SK-N-SH (cell line): ENCODE results near the gene ZNRD2. TPM values are rescaled to one million over a fixed set of nuclear protein-coding genes. Genes with fewer than 3 reads are reported as not detected.

Experiments used
- CTCF ChIA-PET: fragments of 300-600, 350-600 bp; formaldehyde crosslinking; extraction: SDS; loops from one replicate; lab custom pipeline; 2021; lab: Yijun Ruan, JAX
- POLR2A ChIA-PET: fragments of 350-600 bp; sonication (Branson Sonifier 250); formaldehyde crosslinking; extraction: SDS; loops from one replicate; lab custom pipeline; 2020; ENCODE audit warnings: antibody characterized with exemption, inconsistent platforms; lab: Yijun Ruan, JAX
- DNase-seq: peaks from one replicate; pipeline ENCODE4 v3.0.0; 2012
- H2AFZ ChIP-seq: fragments of 200-600 bp; sonication (generic); 2 replicates; pipeline ENCODE4 v1.8.1; 2016; ENCODE audit warnings: antibody characterized with exemption, mild to moderate bottlenecking, low read depth
- H3F3A ChIP-seq: fragments of 200-600 bp; sonication (generic); replicated peaks from 2 replicates; pipeline ENCODE3; 2016; ENCODE audit warnings: antibody characterized with exemption, mild to moderate bottlenecking; ENCODE audit not compliant: insufficient read depth
- H3K27ac ChIP-seq, 2 experiments: fragments of 200-500 bp in 1 of 2; fragments of 200-600 bp in 1 of 2; sonication (Bioruptor generic) in 1 of 2; sonication (generic), shearing (Covaris generic) in 1 of 2; 2 replicates each; pipeline versions ENCODE4 v1.5.1 to v1.6.1; 2014 to 2016; ENCODE audit warnings: low read depth in 2 of 2, inconsistent platforms in 1 of 2, low read length in 1 of 2, mild to moderate bottlenecking in 1 of 2, mixed read lengths in 1 of 2
- H3K27me3 ChIP-seq: fragments of 200-600 bp; sonication (generic), shearing (Covaris generic); 2 replicates; pipeline ENCODE4 v1.6.1; 2016; ENCODE audit warnings: mixed run types; ENCODE audit not compliant: insufficient read depth
- H3K36me3 ChIP-seq, 2 experiments: fragments of 200-500 bp in 1 of 2; fragments of 200-600 bp in 1 of 2; sonication (Bioruptor generic) in 1 of 2; sonication (generic) in 1 of 2; replicated peaks in 1 of 2; 2 replicates each; pipeline versions ENCODE3 to v1.5.1; 2014 to 2016; ENCODE audit warnings: low read length in 1 of 2, mild to moderate bottlenecking in 1 of 2; ENCODE audit not compliant: insufficient read depth in 2 of 2, control insufficient read depth in 1 of 2
- H3K4me1 ChIP-seq, 2 experiments: fragments of 200-500 bp in 1 of 2; fragments of 200-600 bp in 1 of 2; sonication (Bioruptor generic) in 1 of 2; sonication (generic), shearing (Covaris generic) in 1 of 2; 2 replicates each; pipeline versions ENCODE4 v1.5.1 to v1.6.1; 2014 to 2016; ENCODE audit warnings: low read depth in 1 of 2, low read length in 1 of 2, mixed run types in 1 of 2; ENCODE audit not compliant: insufficient read depth in 2 of 2, control insufficient read depth in 1 of 2
- H3K4me2 ChIP-seq: fragments of 200-600 bp; sonication (generic), shearing (Covaris generic); 2 replicates; pipeline ENCODE4 v1.6.1; 2017; ENCODE audit warnings: mixed run types
- H3K4me3 ChIP-seq, 2 experiments: fragments of 200-500 bp in 1 of 2; fragments of 200-600 bp in 1 of 2; sonication (Bioruptor generic) in 1 of 2; sonication (generic), shearing (Covaris generic) in 1 of 2; 2 replicates each; pipeline versions ENCODE4 v1.5.1 to v1.8.1; 2014 to 2016; ENCODE audit warnings: low read depth in 2 of 2, inconsistent platforms in 1 of 2, low read length in 1 of 2, mild to moderate bottlenecking in 1 of 2, mixed read lengths in 1 of 2, moderate library complexity in 1 of 2
- H3K79me2 ChIP-seq: fragments of 200-600 bp; sonication (generic); 2 replicates; pipeline ENCODE4 v1.8.1; 2017; ENCODE audit warnings: mild to moderate bottlenecking; ENCODE audit not compliant: insufficient read depth
- H3K9ac ChIP-seq: fragments of 200-600 bp; sonication (generic); 2 replicates; pipeline ENCODE4 v1.6.1; 2017; ENCODE audit warnings: mixed run types
- H3K9me2 ChIP-seq: fragments of 200-600 bp; sonication (generic); 2 replicates; pipeline ENCODE4 v1.6.1; 2017; ENCODE audit warnings: mixed run types
- H3K9me3 ChIP-seq: fragments of 200-600 bp; sonication (generic); 2 replicates; pipeline ENCODE4 v1.6.1; 2017; ENCODE audit warnings: mixed run types, mild to moderate bottlenecking, moderate library complexity
- H4K20me1 ChIP-seq: fragments of 200-600 bp; sonication (generic); 2 replicates; pipeline ENCODE4 v1.6.1; 2017; ENCODE audit warnings: mild to moderate bottlenecking, mixed run types; ENCODE audit not compliant: insufficient read depth
- CTCF ChIP-seq: fragments of 200-600 bp; sonication (generic); IDR thresholded peaks from 2 replicates; pipeline ENCODE4 v1.6.1; 2017; ENCODE audit warnings: antibody characterized with exemption, mild to moderate bottlenecking, moderate library complexity
- EP300 ChIP-seq, 2 experiments: IDR thresholded peaks; 2 replicates each; pipeline versions ENCODE4 v1.4.0 to v1.6.1; 2012; ENCODE audit warnings: borderline replicate concordance in 1 of 2, low read depth in 1 of 2, low read length in 1 of 2
- GABPA ChIP-seq: IDR thresholded peaks from 2 replicates; pipeline ENCODE4 v1.4.0; 2012; ENCODE audit warnings: low read depth, mild to moderate bottlenecking
- MEF2A ChIP-seq: IDR thresholded peaks from 2 replicates; pipeline ENCODE4 v1.4.0; 2012; ENCODE audit warnings: low read depth, borderline replicate concordance
- NFIC ChIP-seq: IDR thresholded peaks from 2 replicates; pipeline ENCODE4 v1.4.0; 2012; ENCODE audit warnings: borderline replicate concordance
- NRF1 ChIP-seq: IDR thresholded peaks from 2 replicates; pipeline ENCODE4 v1.6.1; 2012; ENCODE audit warnings: low read depth, mild to moderate bottlenecking, low read length
- RAD21 ChIP-seq: IDR thresholded peaks from 2 replicates; pipeline ENCODE4 v1.6.1; 2012; ENCODE audit warnings: mild to moderate bottlenecking, low read length
- RCOR1 ChIP-seq: fragments of 150-350 bp; IDR thresholded peaks from 2 replicates; pipeline ENCODE4 v1.6.1; 2017; ENCODE audit warnings: antibody characterized with exemption, low read length
- RFX5 ChIP-seq: IDR thresholded peaks from 2 replicates; pipeline ENCODE4 v1.6.1; 2012; ENCODE audit warnings: mild to moderate bottlenecking, improper control_type of control experiment, low read length
- RXRA ChIP-seq: IDR thresholded peaks from 2 replicates; pipeline ENCODE4 v1.4.0; 2012; ENCODE audit warnings: low read depth, mild to moderate bottlenecking, borderline replicate concordance
- SIN3A ChIP-seq: IDR thresholded peaks from 2 replicates; pipeline ENCODE4 v1.6.1; 2012; ENCODE audit warnings: low read depth, mild to moderate bottlenecking, low read length, moderate library complexity, borderline replicate concordance
- TAF1 ChIP-seq: IDR thresholded peaks from 2 replicates; pipeline ENCODE4 v1.6.1; 2012; ENCODE audit warnings: low read depth, mild to moderate bottlenecking, low read length, moderate library complexity, borderline replicate concordance
- TEAD4 ChIP-seq: IDR thresholded peaks from 2 replicates; pipeline ENCODE4 v1.4.0; 2012; ENCODE audit warnings: mild to moderate bottlenecking, borderline replicate concordance; ENCODE audit not compliant: insufficient read depth
- WGBS: methylation state at CpG from one replicate; pipeline ENCODE4 v1.1.6; 2017; ENCODE audit warnings: low lambda C conversion rate; 5-methylcytosine and 5-hydroxymethylcytosine counted together
- polyA plus RNA-seq, 3 experiments: library from polyadenylated mRNA; depleted of rRNA; stranded (reverse); fragments of >200 nt; gene quantifications; 2 replicates each; pipeline ENCODE4 v1.2.3, GENCODE V29; 2012
- TF ChIP-seq, protein P1 (sequence below): IDR thresholded peaks from 2 replicates; pipeline ENCODE4 v1.4.0; 2012; ENCODE audit warnings: low read depth, borderline replicate concordance
- TF ChIP-seq, protein P2 (sequence below): fragments of 150-350 bp; IDR thresholded peaks from 2 replicates; pipeline ENCODE4 v1.6.1; 2016; ENCODE audit warnings: mild to moderate bottlenecking, low read depth, low read length
- TF ChIP-seq, protein P3 (sequence below): IDR thresholded peaks from 2 replicates; pipeline ENCODE4; 2012
- TF ChIP-seq, protein P4 (sequence below): fragments of 150-350 bp; IDR thresholded peaks from 2 replicates; pipeline ENCODE4 v1.6.1; 2017; ENCODE audit warnings: antibody characterized with exemption, low read length, low read depth, borderline replicate concordance

The ZNRD2 gene
- polyA plus RNA-seq, 1 of the 3 experiments (the other 2 are of a cell fraction), result 78.1 TPM

GRCh38 chr11:65532388-65533064 lies 37.8 kb upstream of the ZNRD2 start:
- TF ChIP-seq RFX5 (no peak), RCOR1 (no peak)
- TF ChIP-seq, protein P1, sequence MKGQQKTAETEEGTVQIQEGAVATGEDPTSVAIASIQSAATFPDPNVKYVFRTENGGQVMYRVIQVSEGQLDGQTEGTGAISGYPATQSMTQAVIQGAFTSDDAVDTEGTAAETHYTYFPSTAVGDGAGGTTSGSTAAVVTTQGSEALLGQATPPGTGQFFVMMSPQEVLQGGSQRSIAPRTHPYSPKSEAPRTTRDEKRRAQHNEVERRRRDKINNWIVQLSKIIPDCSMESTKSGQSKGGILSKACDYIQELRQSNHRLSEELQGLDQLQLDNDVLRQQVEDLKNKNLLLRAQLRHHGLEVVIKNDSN, result no peak
- Histone ChIP-seq H3K9me3 (no peaks in the 10 kb centered on the region), H3K9ac (no peak overlapping the region), H3K4me1 (no peaks in the 10 kb centered on the region), H3K36me3 (peaks cover 12 to 50% of the 10 kb centered on the region in 2 experiments), H2AFZ (no peak overlapping the region), H3K27ac (no peak overlapping the region), H3K9me2 (no peaks in the 10 kb centered on the region), H3F3A (peaks cover 30% of the 10 kb centered on the region), H3K79me2 (peaks cover 4% of the 10 kb centered on the region), H3K27me3 (no peaks in the 10 kb centered on the region), H3K4me2 (no peak overlapping the region), H3K4me3 (no peak overlapping the region), H4K20me1 (peaks cover 5% of the 10 kb centered on the region; the same call in 1 of the 2 replicates)
- POLR2A ChIA-PET, result interaction anchor here (0.7 kb wide), 1 partner anchor 110 kb away, joined by 3 read pairs; the partner anchor contains the start of gene NEAT1
- DNase-seq, result no peak
- over 99% methylated on average over 11 of the region's 15 CpGs for WGBS
- CTCF ChIA-PET, result interaction anchor here (1.2 to 1.7 kb wide), 3 partner anchors 9 to 61 kb away, joined by 3 to 5 read pairs (median 3); no protein-coding TSS in a partner anchor

DNA sequence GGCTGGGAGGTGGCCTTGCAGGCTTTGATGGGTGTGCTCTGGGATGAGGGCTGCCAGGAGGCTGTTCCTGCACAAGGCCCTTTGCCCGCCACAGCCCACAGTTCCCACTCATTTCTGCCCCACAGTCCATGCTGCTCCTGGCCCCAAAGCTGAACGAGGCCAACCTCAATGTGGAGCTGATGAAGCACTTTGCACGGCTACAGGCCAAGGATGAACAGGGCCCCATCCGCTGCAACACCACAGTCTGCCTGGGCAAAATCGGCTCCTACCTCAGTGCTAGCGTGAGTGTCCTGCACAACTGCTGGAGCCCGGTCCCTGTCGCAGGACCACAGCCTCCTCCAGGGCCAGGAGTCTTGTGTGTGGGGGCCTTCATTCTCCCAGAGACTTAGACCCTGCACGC lies 35.2 kb upstream of the ZNRD2 start:
- Histone ChIP-seq H3K9me3 (no peaks in the 10 kb centered on the region), H4K20me1 (peaks cover 20% of the 10 kb centered on the region), H3K4me2 (no peak overlapping the region), H3K4me3 (no peak overlapping the region), H3K27me3 (no peaks in the 10 kb centered on the region), H3K9ac (no peak overlapping the region), H3K9me2 (no peaks in the 10 kb centered on the region), H3K36me3 (peaks cover 9 to 53% of the 10 kb centered on the region in 2 experiments), H3K79me2 (no peaks in the 10 kb centered on the region), H3K4me1 (peaks cover under 1% of the 10 kb centered on the region in 2 experiments; a peak in 1 of 4 replicates), H3F3A (peaks cover 36% of the 10 kb centered on the region), H3K27ac (no peak overlapping the region), H2AFZ (no peak overlapping the region)
- ChIA-PET POLR2A (no interaction called here), CTCF (interaction anchor here (1.2 to 13.1 kb wide), 3 partner anchors 17 to 91 kb away, joined by 3 to 295 read pairs (median 3); partner anchors contain the start of genes EHBP1L1, FAM89B and ZNRD2)
- 100% methylated on average over 3 of the region's 9 CpGs for WGBS
- TF ChIP-seq RXRA (no peak), TAF1 (no peak), EP300 (IDR thresholded peaks at IDR 0.05; ENCODE audit: borderline replicate concordance in 1 of 2, low read depth in 1 of 2, low read length in 1 of 2) (no peak), SIN3A (no peak), RAD21 (no peak), TEAD4 (no peak), CTCF (no peak), MEF2A (no peak), NRF1 (no peak), GABPA (no peak), NFIC (no peak)
- TF ChIP-seq, protein P2, sequence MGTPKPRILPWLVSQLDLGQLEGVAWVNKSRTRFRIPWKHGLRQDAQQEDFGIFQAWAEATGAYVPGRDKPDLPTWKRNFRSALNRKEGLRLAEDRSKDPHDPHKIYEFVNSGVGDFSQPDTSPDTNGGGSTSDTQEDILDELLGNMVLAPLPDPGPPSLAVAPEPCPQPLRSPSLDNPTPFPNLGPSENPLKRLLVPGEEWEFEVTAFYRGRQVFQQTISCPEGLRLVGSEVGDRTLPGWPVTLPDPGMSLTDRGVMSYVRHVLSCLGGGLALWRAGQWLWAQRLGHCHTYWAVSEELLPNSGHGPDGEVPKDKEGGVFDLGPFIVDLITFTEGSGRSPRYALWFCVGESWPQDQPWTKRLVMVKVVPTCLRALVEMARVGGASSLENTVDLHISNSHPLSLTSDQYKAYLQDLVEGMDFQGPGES, result no peak
- TF ChIP-seq, protein P3, sequence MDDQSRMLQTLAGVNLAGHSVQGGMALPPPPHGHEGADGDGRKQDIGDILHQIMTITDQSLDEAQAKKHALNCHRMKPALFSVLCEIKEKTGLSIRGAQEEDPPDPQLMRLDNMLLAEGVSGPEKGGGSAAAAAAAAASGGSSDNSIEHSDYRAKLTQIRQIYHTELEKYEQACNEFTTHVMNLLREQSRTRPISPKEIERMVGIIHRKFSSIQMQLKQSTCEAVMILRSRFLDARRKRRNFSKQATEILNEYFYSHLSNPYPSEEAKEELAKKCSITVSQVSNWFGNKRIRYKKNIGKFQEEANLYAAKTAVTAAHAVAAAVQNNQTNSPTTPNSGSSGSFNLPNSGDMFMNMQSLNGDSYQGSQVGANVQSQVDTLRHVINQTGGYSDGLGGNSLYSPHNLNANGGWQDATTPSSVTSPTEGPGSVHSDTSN, result no peak
- TF ChIP-seq, protein P1, result no peak
- TF ChIP-seq, protein P4, sequence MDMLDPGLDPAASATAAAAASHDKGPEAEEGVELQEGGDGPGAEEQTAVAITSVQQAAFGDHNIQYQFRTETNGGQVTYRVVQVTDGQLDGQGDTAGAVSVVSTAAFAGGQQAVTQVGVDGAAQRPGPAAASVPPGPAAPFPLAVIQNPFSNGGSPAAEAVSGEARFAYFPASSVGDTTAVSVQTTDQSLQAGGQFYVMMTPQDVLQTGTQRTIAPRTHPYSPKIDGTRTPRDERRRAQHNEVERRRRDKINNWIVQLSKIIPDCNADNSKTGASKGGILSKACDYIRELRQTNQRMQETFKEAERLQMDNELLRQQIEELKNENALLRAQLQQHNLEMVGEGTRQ, result no peak
- no peak for DNase-seq
